Fibroblast of peridontal ligament (primary cell): ENCODE results near the gene EFHB.
A peak's percentile ranks its signal among the peaks of the same experiment; 100 is the strongest.
"Not testable (repeated sequence)": the region's sequence is repeated elsewhere in the genome, so short reads cannot be mapped to it uniquely, and the experiment has no call there.

Experiments
- DNase-seq: peaks from one replicate; pipeline ENCODE4 v3.0.0-alpha.2; 2010; ENCODE audit errors: extremely low read depth

EFHB gene, protein sequence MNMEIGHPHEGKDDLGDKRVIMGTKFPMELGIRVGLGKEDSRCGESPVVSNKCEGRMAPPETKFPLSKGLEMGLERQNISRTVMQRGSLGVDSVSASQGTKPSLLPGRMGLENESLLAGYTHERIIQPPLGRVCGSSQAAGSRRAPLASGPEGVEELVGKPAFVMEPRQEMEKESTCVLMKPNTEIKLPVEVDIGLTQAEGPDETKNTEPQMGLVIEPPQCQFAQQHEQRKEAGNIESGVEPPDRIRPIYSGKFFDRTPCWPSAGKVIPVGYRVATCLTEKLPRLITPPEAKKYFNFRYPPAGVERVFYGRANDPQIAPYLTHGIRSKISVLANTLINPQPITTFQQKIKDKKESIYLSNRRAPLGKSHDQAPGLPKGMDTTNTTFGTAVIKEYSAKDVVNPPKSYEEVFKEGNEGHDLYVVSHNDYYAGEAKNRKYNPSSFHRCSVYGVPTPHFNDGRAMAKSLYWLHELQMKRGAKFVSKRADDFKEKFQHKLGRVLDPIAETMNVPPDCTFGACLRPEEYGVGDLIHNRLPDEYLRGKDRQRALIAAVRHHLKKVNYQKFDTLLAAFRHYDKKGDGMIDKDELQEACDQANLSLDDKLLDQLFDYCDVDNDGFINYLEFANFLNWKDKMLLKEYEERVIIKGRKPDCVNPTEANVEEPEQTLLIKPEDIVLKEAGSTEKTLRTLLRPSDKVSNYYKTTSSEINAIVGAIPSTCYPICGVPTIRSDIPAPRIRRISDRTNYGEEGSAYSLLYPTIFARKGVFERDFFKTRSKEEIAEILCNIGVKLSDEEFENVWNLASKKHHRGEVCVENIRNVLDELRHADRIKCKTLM

DNA sequence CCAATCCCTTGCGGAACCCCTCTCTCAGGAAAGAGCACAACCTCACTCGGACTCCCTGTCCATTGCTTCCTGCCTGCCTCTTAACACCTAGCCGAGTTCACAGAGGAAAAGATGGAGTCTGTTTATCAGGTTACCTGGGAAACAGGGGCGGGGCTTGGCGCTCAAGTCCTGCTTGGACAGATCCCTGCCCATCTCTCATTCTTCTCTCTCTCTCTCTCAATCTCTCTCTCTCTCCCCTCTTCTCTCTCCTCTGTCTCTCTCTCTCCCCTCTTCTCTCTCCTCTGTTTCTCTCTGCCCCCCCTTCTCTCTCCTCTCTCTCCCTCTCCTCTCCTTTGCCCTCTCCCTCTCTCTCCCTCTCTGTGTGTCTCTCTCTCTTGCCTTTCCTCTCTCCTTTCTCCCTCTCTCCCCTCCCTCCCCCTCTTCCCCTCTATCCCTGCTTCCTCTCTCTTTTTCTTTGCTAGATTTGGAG, at the start of gene EFHB:
Gene EFHB, minus strand, starts transcription at position 120 of the 469 bp plus-strand sequence. CDS start 199 bp downstream, outside the sequence.
- no peak for DNase-seq

DNA sequence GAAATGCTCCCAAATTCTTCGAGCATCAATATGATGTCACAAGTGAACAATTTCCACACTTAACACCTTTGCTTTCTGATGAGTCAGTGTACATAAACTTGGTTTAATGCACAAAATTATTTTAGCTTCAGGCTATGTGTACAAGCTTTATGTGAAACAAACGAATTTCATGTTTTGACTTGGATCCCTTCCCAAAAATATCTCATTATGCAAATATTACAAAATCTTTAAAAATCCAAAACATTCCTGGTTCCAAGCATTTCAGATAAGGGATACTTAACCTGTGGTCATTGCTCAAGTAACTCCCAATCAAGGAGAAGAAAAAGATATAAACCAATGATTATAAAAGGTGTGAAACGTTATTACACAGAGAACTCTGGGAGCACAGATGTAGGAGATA, 38.0 kb upstream of the EFHB start:
- peak; percentile 31 for DNase-seq

- no peak for DNase-seq
These were observed 36.3 kb upstream of the EFHB start for GRCh38 chr3:19970327-19970726.

DNA sequence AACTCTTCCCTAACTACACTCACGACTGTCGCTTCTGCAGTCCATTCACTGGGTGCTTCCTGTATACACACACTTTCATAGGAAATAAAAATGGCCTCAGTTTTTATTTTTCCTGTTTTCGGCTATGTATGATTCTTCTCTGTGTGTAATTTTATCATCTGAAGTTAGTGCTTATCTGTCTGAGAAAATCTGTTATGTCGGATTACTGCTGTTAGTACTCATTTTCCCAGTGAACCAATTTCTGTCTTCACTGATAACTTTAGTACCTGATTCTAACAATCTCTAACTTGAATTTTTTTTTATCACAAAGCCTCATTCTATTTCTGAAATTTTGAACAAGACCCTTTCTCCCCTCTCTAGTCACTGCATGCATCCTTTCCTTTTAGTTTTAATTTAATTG, 33.8 kb upstream of the EFHB start:
- no peak for DNase-seq

DNA sequence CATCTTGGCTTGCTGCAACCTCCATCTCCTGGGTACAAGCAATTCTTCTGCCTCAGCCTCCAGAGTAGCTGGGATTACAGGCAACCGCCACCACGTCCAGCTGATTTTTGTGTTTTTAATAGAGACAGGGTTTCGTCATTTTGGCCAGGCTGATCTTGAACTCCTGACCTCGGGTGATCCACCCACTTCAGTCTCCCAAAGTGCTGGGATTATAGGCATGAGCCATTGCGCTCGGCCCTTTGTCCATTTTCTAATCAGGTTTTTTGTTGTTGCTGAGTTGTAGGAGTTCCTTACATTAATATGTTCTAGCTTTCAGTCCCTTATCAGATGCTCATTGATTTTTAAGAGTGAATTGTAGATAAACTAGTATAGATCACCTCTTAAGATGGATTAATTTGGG, 33.2 kb upstream of the EFHB start:
- DNase-seq, result no peak

- DNase-seq, result no peak
These were observed 27.9 kb upstream of the EFHB start for GRCh38 chr3:19961960-19962359.

- no peak for DNase-seq
These were observed 26.7 kb upstream of the EFHB start for GRCh38 chr3:19960696-19961095.

GRCh38 chr3:19959505-19959904, 25.5 kb upstream of the EFHB start:
- DNase-seq, result no peak

GRCh38 chr3:19957354-19957753, 23.3 kb upstream of the EFHB start:
- DNase-seq, result not testable (repeated sequence)

DNA sequence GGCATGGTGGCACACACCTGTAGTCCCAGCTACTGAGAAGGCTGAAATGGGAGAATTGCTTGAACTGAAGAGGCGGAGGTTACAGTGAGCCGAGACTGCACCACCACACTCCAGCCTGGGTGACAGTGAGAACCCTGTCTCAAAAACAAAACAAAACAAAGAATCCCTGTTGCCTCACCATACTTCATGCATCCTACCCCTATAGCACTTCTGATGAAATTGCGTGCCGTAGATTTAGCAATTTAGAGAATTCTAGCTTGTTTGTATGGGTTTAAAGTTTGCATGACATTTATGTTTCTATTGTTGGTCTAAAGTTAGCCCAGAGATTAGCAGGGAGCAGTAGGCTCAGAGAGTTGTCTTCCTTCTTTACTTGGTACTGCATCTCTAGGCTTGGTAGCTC, 20.7 kb upstream of the EFHB start:
- no peak for DNase-seq

DNA sequence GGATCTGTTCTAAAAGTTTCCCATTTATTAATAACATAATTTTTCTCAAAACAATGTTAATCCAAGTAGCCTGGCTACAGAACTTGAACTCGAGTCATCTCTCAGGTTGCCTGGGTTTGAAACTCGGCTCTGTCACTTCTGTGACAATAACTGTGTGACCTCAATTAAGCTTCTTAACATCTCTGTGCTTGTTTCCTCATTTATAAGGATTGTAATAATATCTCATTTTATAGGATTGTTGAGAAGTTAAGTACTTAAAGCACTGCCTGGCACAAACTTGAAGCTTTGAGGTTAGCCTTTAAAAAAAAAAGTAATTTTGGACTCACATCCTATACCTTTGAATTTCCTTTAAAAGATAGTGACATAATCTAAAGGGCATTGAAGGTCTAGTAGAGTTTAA, 16.3 kb upstream of the EFHB start:
- DNase-seq, result no peak

DNA sequence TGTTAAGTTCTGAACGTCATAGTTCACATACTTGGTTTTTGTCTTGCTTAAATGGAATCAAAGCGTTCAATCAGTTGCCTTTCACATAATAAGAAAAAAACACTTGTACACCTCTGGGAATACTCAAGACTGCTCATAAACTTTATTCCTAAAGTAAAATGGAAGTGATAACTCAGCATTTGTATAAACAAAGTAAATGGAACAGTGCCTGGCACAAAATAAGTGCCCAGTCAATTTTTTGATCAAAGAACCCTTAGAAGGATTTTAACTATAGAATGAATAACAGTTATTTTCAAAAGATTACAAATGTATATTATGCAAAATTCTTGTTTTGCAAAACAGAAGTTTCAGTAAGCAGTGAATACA, 14.2 kb upstream of the EFHB start:
- DNase-seq, result peak; percentile 35

- DNase-seq, result peak; percentile 42
These were observed 13.7 kb upstream of the EFHB start for GRCh38 chr3:19947549-19948225.

DNA sequence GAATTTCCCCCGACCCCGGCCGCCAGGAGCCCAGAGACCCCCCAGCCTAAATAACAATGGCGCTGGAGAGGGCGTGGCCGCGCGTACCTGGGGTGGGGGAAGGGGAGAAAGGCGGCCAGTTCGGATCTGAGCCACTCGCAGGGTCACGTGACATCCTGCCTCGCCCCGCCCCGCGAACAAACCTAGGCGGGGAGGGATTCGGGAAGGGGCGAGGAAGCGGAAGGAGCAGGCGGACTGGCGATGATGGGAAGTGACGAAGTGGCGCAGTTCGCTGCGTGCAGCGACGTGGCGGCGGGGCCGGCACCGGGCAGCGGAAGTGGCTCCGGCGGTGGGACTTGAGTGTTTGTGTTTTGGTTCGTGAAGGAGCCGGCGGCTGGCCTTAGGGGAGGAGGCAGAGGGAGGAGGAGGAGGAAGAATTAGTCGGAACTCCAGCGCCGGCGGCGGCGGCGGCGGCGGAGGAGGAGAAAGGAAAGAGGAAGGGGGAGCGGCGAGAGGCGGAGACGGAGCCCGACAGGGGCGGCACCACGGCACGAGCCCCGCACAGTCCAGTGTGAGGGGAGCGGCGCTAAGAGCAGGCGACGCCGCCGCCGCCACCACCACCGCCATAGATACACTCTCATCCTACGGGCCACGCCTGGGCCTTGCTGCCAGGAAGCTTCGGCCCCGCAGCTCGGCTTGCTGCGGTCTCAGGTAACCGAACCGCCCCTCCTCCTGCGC, 13.0 kb upstream of the EFHB start, which contains the start of gene RAB5A:
Gene RAB5A, plus strand, starts transcription at position 266 of the 717 bp plus-strand sequence. CDS start 3,802 bp downstream, outside the sequence.
- peak; percentile 97 for DNase-seq

DNA sequence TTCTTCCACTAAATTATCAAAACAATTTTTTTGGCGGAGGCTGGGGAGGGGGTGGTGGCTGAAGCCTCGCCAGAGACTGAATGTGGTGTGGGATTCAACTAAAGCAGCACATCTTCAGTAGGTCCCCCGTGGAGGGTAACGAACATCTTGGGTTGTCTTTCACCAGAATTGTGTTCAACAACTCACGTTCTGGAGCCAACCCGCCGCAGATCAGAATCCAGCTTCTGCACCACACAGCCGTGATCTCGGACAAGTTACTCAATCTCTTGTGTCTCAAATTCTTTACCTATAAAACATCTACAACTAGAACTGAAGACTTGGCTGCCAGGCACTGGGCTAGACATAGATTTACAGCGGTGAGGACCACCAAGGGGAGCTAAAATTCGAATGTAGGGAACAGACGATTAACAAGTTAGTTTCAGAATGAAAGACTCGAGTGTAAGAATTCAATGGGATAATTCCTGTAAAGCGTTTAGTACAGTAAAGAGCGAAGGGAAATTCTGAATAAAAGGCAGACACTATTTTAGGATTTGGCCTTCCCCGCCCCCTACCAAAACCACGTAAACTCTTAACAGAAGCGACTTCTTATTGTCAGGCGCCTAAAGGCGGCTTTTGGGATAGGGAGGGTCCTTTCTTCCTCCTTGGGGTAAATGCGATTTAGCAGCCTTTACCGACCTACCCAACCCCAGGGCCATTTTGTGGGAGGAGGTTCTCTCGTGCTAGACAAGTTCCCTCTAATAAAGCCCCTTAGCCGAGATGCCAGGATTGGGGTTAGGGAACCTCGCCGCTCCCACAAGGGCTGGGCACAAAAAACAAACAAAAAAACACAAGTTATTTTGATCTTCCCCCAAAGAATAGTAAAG, 12.2 kb upstream of the EFHB start:
- peak; percentile 60 for DNase-seq

GRCh38 chr3:19945534-19945933, 11.5 kb upstream of the EFHB start:
- DNase-seq, result no peak

GRCh38 chr3:19940643-19941042, 6.6 kb upstream of the EFHB start:
- no peak for DNase-seq

GRCh38 chr3:19938295-19938627, 4.2 kb upstream of the EFHB start:
- DNase-seq, result no peak

GRCh38 chr3:19937459-19938294, 3.7 kb upstream of the EFHB start:
- DNase-seq, result no peak

GRCh38 chr3:19932422-19932821, 1.6 kb downstream of the EFHB start:
- DNase-seq, result no peak
